ENCODE data around the gene GSTM4. TPM values are rescaled to one million over a fixed set of nuclear protein-coding genes. Genes with fewer than 3 reads are reported as not detected.
"Not testable (repeated sequence)": the region's sequence is repeated elsewhere in the genome, so short reads cannot be mapped to it uniquely, and the experiment has no call there.

GSTM4 gene
- total RNA-seq, 1 experiment from 2014 or later = 22.0 TPM

DNA sequence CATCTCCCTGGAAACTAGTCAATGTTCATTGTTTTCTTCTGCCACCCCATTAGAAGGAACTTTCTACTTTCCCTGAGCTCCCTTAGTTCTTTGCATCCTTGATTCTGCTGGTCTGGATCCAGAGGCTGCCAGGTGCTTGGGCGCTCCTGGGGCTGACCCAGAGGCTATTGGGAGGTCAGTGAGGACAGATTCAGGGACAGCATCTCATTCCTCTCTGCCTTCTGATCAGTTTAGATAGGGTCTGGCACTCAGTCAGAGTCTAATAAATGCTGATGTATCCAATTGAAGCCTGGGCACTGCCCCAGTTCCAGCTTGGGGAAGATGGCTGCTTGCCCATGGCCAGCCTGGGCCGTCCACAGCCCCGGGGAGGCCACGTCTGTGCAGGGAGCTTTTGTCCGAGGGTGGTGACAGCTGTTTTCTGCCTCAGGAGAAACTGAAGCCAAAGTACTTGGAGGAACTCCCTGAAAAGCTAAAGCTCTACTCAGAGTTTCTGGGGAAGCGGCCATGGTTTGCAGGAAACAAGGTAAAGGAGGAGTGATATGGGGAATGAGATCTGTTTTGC, 34.0 kb downstream of the GSTM4 start:
- no peak overlapping the region for H3K4me3 ChIP-seq (ENCODE audit: low read depth in 2 of 2, low read length in 2 of 2)
- BruUV-seq (replicated peaks) = no TSS peak
- H3K9me3 ChIP-seq (ENCODE audit: control insufficient read depth, insufficient read depth, low read depth, low read length) = no peaks in the 10 kb centered on the region
- POLR2A ChIA-PET = no interaction called here
- DNase-seq (ENCODE audit: low read depth, low spot score) (no peak), ATAC-seq (no peak)
- intact Hi-C loops (cut with micrococcal nuclease; ENCODE audit: unreplicated experiment) (no loop called here), in situ Hi-C loops (cut with HindIII; ENCODE audit: low pct_unique_long_range_greater_than_20kb, low sequenced_read_pairs) (no loop called here)
- no peaks in the 10 kb centered on the region for H3K27me3 ChIP-seq (ENCODE audit: control insufficient read depth, insufficient read depth, low read length)
- TF ChIP-seq POLR2AphosphoS5 (IDR thresholded peaks at IDR 0.05; ENCODE audit: low read depth, low read length) (no peak), SIN3A (IDR thresholded peaks at IDR 0.05; ENCODE audit: borderline replicate concordance, insufficient read depth, low read depth, low read length) (no peak), TCF7L2 (IDR thresholded peaks at IDR 0.05; ENCODE audit: low read depth, low read length) (no peak)
- TF ChIP-seq, protein P1, sequence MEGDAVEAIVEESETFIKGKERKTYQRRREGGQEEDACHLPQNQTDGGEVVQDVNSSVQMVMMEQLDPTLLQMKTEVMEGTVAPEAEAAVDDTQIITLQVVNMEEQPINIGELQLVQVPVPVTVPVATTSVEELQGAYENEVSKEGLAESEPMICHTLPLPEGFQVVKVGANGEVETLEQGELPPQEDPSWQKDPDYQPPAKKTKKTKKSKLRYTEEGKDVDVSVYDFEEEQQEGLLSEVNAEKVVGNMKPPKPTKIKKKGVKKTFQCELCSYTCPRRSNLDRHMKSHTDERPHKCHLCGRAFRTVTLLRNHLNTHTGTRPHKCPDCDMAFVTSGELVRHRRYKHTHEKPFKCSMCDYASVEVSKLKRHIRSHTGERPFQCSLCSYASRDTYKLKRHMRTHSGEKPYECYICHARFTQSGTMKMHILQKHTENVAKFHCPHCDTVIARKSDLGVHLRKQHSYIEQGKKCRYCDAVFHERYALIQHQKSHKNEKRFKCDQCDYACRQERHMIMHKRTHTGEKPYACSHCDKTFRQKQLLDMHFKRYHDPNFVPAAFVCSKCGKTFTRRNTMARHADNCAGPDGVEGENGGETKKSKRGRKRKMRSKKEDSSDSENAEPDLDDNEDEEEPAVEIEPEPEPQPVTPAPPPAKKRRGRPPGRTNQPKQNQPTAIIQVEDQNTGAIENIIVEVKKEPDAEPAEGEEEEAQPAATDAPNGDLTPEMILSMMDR (IDR thresholded peaks at IDR 0.05) = no peak
- TF ChIP-seq, protein P2, sequence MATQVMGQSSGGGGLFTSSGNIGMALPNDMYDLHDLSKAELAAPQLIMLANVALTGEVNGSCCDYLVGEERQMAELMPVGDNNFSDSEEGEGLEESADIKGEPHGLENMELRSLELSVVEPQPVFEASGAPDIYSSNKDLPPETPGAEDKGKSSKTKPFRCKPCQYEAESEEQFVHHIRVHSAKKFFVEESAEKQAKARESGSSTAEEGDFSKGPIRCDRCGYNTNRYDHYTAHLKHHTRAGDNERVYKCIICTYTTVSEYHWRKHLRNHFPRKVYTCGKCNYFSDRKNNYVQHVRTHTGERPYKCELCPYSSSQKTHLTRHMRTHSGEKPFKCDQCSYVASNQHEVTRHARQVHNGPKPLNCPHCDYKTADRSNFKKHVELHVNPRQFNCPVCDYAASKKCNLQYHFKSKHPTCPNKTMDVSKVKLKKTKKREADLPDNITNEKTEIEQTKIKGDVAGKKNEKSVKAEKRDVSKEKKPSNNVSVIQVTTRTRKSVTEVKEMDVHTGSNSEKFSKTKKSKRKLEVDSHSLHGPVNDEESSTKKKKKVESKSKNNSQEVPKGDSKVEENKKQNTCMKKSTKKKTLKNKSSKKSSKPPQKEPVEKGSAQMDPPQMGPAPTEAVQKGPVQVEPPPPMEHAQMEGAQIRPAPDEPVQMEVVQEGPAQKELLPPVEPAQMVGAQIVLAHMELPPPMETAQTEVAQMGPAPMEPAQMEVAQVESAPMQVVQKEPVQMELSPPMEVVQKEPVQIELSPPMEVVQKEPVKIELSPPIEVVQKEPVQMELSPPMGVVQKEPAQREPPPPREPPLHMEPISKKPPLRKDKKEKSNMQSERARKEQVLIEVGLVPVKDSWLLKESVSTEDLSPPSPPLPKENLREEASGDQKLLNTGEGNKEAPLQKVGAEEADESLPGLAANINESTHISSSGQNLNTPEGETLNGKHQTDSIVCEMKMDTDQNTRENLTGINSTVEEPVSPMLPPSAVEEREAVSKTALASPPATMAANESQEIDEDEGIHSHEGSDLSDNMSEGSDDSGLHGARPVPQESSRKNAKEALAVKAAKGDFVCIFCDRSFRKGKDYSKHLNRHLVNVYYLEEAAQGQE (IDR thresholded peaks at IDR 0.05; ENCODE audit: insufficient read depth in 1 of 2, low read depth in 2 of 2, low read length in 1 of 2) = no peak
- CTCF ChIA-PET = no interaction called here
- H3K36me3 ChIP-seq (ENCODE audit: control insufficient read depth, insufficient read depth, low read length) = no peaks in the 10 kb centered on the region
- no peak overlapping the region for H3K27ac ChIP-seq (ENCODE audit: low read length)
- no peaks in the 10 kb centered on the region for H3K4me1 ChIP-seq (ENCODE audit: control insufficient read depth, insufficient read depth, low read length)

GRCh38 chr1:109691759-109692158, 35.9 kb downstream of the GSTM4 start:
- Histone ChIP-seq H3K9me3 (ENCODE audit: control insufficient read depth, insufficient read depth, low read depth, low read length) (no peaks in the 10 kb centered on the region), H3K4me1 (ENCODE audit: control insufficient read depth, insufficient read depth, low read length) (no peaks in the 10 kb centered on the region), H3K27ac (ENCODE audit: low read length) (no peak overlapping the region), H3K27me3 (ENCODE audit: control insufficient read depth, insufficient read depth, low read length) (no peaks in the 10 kb centered on the region), H3K36me3 (ENCODE audit: control insufficient read depth, insufficient read depth, low read length) (no peaks in the 10 kb centered on the region), H3K4me3 (ENCODE audit: low read depth in 2 of 2, low read length in 2 of 2) (no peak overlapping the region)
- ChIA-PET POLR2A (no interaction called here), CTCF (no interaction called here)
- BruUV-seq (replicated peaks) = no TSS peak
- in situ Hi-C loops (cut with HindIII; ENCODE audit: low pct_unique_long_range_greater_than_20kb, low sequenced_read_pairs) = no loop called here
- intact Hi-C loops (cut with micrococcal nuclease; ENCODE audit: unreplicated experiment) = no loop called here
- no peak for TF ChIP-seq SIN3A (IDR thresholded peaks at IDR 0.05; ENCODE audit: borderline replicate concordance, insufficient read depth, low read depth, low read length)
- TF ChIP-seq, protein P2 (IDR thresholded peaks at IDR 0.05; ENCODE audit: insufficient read depth in 1 of 2, low read depth in 2 of 2, low read length in 1 of 2) = no peak
- TF ChIP-seq, protein P1 (IDR thresholded peaks at IDR 0.05) = no peak
- no peak for TF ChIP-seq TCF7L2 (IDR thresholded peaks at IDR 0.05; ENCODE audit: low read depth, low read length)
- ATAC-seq (no peak), DNase-seq (ENCODE audit: low read depth, low spot score) (no peak)

DNA sequence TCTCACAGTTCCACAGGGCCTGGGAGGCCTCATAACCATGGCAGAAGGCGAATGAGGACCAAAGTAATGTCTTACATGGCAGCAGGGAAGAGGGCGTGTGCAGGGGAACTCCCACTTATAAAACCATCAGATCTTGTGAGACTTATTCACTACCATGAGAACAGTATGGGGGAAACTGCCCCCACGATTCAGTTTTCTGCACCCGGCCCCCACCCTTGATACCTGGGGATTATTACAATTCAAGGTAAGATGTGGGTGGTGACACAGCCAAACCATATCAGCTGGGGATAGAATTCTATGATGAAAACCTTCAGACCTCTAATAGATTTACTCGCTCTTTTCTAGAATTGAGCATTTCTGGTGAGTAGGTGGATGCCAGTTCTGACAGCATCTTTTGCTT, 38.5 kb downstream of the GSTM4 start:
- H3K9me3 ChIP-seq (ENCODE audit: control insufficient read depth, insufficient read depth, low read depth, low read length); ATAC-seq; H3K4me1 ChIP-seq (ENCODE audit: control insufficient read depth, insufficient read depth, low read length); CTCF ChIA-PET; H3K4me3 ChIP-seq (ENCODE audit: low read depth in 2 of 2, low read length in 2 of 2); H3K27me3 ChIP-seq (ENCODE audit: control insufficient read depth, insufficient read depth, low read length); POLR2A ChIA-PET; H3K36me3 ChIP-seq (ENCODE audit: control insufficient read depth, insufficient read depth, low read length); DNase-seq (ENCODE audit: low read depth, low spot score); in situ Hi-C loops (cut with HindIII; ENCODE audit: low pct_unique_long_range_greater_than_20kb, low sequenced_read_pairs); BruUV-seq (replicated peaks); H3K27ac ChIP-seq (ENCODE audit: low read length); intact Hi-C loops (cut with micrococcal nuclease; ENCODE audit: unreplicated experiment): not testable (repeated sequence)

- H3K36me3 ChIP-seq (ENCODE audit: control insufficient read depth, insufficient read depth, low read length); H3K4me3 ChIP-seq (ENCODE audit: low read depth in 2 of 2, low read length in 2 of 2); H3K27ac ChIP-seq (ENCODE audit: low read length); in situ Hi-C loops (cut with HindIII; ENCODE audit: low pct_unique_long_range_greater_than_20kb, low sequenced_read_pairs); H3K9me3 ChIP-seq (ENCODE audit: control insufficient read depth, insufficient read depth, low read depth, low read length); H3K27me3 ChIP-seq (ENCODE audit: control insufficient read depth, insufficient read depth, low read length); intact Hi-C loops (cut with micrococcal nuclease; ENCODE audit: unreplicated experiment); ATAC-seq; CTCF ChIA-PET; POLR2A ChIA-PET; DNase-seq (ENCODE audit: low read depth, low spot score); H3K4me1 ChIP-seq (ENCODE audit: control insufficient read depth, insufficient read depth, low read length); BruUV-seq (replicated peaks): not testable (repeated sequence)
Measured at GRCh38 chr1:109695138-109695537, 39.2 kb downstream of the GSTM4 start.

Data from Panc1 (cell line).